ENCODE measurements around the gene OR2L5.

OR2L5 gene

GRCh38 chr1:248007778-248008177 is 5.7 kb upstream of the OR2L5 start:
- no peak for FAIRE-seq
- no peak for DNase-seq (ENCODE audit: insufficient read length, low spot score)
- no peak for TF ChIP-seq CTCF (IDR thresholded peaks at IDR 0.05; ENCODE audit: insufficient read depth, missing control alignments)

- DNase-seq (ENCODE audit: insufficient read length, low spot score) (no peak), FAIRE-seq (no peak)
- no peak for TF ChIP-seq CTCF (IDR thresholded peaks at IDR 0.05; ENCODE audit: insufficient read depth, missing control alignments)
These were observed 3.8 kb upstream of the OR2L5 start for GRCh38 chr1:248009681-248010080.

GRCh38 chr1:248015803-248016202 is 2.3 kb downstream of the OR2L5 start:
- no peak for DNase-seq (ENCODE audit: insufficient read length, low spot score)
- no peak for TF ChIP-seq CTCF (IDR thresholded peaks at IDR 0.05; ENCODE audit: insufficient read depth, missing control alignments)
- no peak for FAIRE-seq

- FAIRE-seq (no peak), DNase-seq (ENCODE audit: insufficient read length, low spot score) (no peak)
- no peak for TF ChIP-seq CTCF (IDR thresholded peaks at IDR 0.05; ENCODE audit: insufficient read depth, missing control alignments)
These were observed 16.3 kb downstream of the OR2L5 start, which contains the start of gene OR2L2 for GRCh38 chr1:248029770-248030169. Gene OR2L2 (plus strand): TSS chr1:248030070. CDS start chr1:248038268, 8,198 bp downstream.

GRCh38 chr1:248045209-248045608 is 31.7 kb downstream of the OR2L5 start:
- DNase-seq (ENCODE audit: insufficient read length, low spot score) (no peak), FAIRE-seq (no peak)
- no peak for TF ChIP-seq CTCF (IDR thresholded peaks at IDR 0.05; ENCODE audit: insufficient read depth, missing control alignments)

GRCh38 chr1:248046536-248046935 is 33.1 kb downstream of the OR2L5 start, which contains the start of gene OR2L3:
Gene OR2L3 (plus strand): TSS chr1:248046836. CDS start chr1:248060682, 13,846 bp downstream.
- TF ChIP-seq CTCF (IDR thresholded peaks at IDR 0.05; ENCODE audit: insufficient read depth, missing control alignments) = no peak
- DNase-seq (ENCODE audit: insufficient read length, low spot score) (no peak), FAIRE-seq (no peak)

GRCh38 chr1:248047008-248047407 is 33.5 kb downstream of the OR2L5 start:
- TF ChIP-seq CTCF (IDR thresholded peaks at IDR 0.05; ENCODE audit: insufficient read depth, missing control alignments) = no peak
- FAIRE-seq (no peak), DNase-seq (ENCODE audit: insufficient read length, low spot score) (no peak)
